NCI-H2081 (cell line): ENCODE measurements around the gene CUL3.

Source experiments
- DNase-seq, 2 experiments: peaks; one replicate each; lab custom pipeline; 2025; lab: John Stamatoyannopoulos, UW

CUL3 gene

GRCh38 chr2:224469374-224469964 lies 115.7 kb downstream of the CUL3 start:
- no peak for DNase-seq

GRCh38 chr2:224466304-224466895 lies 118.8 kb downstream of the CUL3 start:
- no peak for DNase-seq

GRCh38 chr2:224461391-224461790 lies 123.8 kb downstream of the CUL3 start:
- no peak for DNase-seq

GRCh38 chr2:224457408-224458096 lies 127.6 kb downstream of the CUL3 start:
- DNase-seq = no peak

GRCh38 chr2:224453892-224454291 lies 131.3 kb downstream of the CUL3 start:
- no peak for DNase-seq

GRCh38 chr2:224449212-224450147 lies 135.7 kb downstream of the CUL3 start:
- DNase-seq = peak in 1 of 2 experiments; percentile 4

GRCh38 chr2:224448236-224448635 lies 136.9 kb downstream of the CUL3 start:
- DNase-seq = no peak

GRCh38 chr2:224444783-224445182 lies 140.4 kb downstream of the CUL3 start:
- DNase-seq = no peak

- DNase-seq = no peak
These were observed 141.1 kb downstream of the CUL3 start for GRCh38 chr2:224444021-224444420.

GRCh38 chr2:224442071-224442967 lies 142.8 kb downstream of the CUL3 start:
- no peak for DNase-seq

GRCh38 chr2:224440988-224441387 lies 144.2 kb downstream of the CUL3 start:
- DNase-seq = no peak

GRCh38 chr2:224438726-224439125 lies 146.4 kb downstream of the CUL3 start:
- DNase-seq = no peak

GRCh38 chr2:224436634-224437033 lies 148.5 kb downstream of the CUL3 start:
- DNase-seq = no peak

- no peak for DNase-seq
These were observed 150.5 kb downstream of the CUL3 start for GRCh38 chr2:224434618-224435017.

GRCh38 chr2:224433442-224433841 lies 151.7 kb downstream of the CUL3 start:
- DNase-seq = no peak

GRCh38 chr2:224432003-224432579 lies 153.1 kb downstream of the CUL3 start:
- no peak for DNase-seq

- DNase-seq = no peak
These were observed 155.7 kb downstream of the CUL3 start for GRCh38 chr2:224429441-224429810.

GRCh38 chr2:224428787-224429440 lies 156.2 kb downstream of the CUL3 start:
- DNase-seq = no peak

- no peak for DNase-seq
These were observed 157.7 kb downstream of the CUL3 start for GRCh38 chr2:224427471-224427870.

- no peak for DNase-seq
These were observed 158.5 kb downstream of the CUL3 start for GRCh38 chr2:224426656-224427055.
